8988T (cell line): Measurements from ENCODE around the gene MYL7.

Experiments
- DNase-seq: peaks from one replicate; pipeline ENCODE4 v3.0.0; 2011

The MYL7 gene

GRCh38 chr7:44110719-44111635 lies 30.2 kb downstream of the MYL7 start:
- DNase-seq: no peak

- no peak for DNase-seq
Measured at GRCh38 chr7:44109991-44110390, 31.1 kb downstream of the MYL7 start.

- peak; percentile 58 for DNase-seq
Measured at GRCh38 chr7:44108768-44109750, 32.1 kb downstream of the MYL7 start.

- DNase-seq: no peak
Measured at GRCh38 chr7:44107961-44108767, 33.0 kb downstream of the MYL7 start.

- no peak for DNase-seq
Measured at GRCh38 chr7:44107116-44107960, 33.8 kb downstream of the MYL7 start.

GRCh38 chr7:44106311-44107065 lies 34.6 kb downstream of the MYL7 start:
- no peak for DNase-seq

- no peak for DNase-seq
Measured at GRCh38 chr7:44105832-44106231, 35.3 kb downstream of the MYL7 start.

GRCh38 chr7:44104860-44105771 lies 36.0 kb downstream of the MYL7 start:
- DNase-seq: no peak

- DNase-seq: no peak
Measured at GRCh38 chr7:44103923-44104859, 36.9 kb downstream of the MYL7 start, which contains the start of gene AEBP1. AEBP1 (plus strand) TSS chr7:44104345; CDS start chr7:44104666, 321 bp downstream.

- DNase-seq: no peak
Measured at GRCh38 chr7:44103566-44103922, 37.6 kb downstream of the MYL7 start.

- no peak for DNase-seq
Measured at GRCh38 chr7:44102846-44103565, 38.1 kb downstream of the MYL7 start.

GRCh38 chr7:44101966-44102845 lies 38.9 kb downstream of the MYL7 start:
- no peak for DNase-seq

- no peak for DNase-seq
Measured at GRCh38 chr7:44101303-44101965, 39.7 kb downstream of the MYL7 start.

GRCh38 chr7:44100458-44101302 lies 40.5 kb downstream of the MYL7 start:
- DNase-seq: no peak

GRCh38 chr7:44099669-44100068 lies 41.5 kb downstream of the MYL7 start:
- no peak for DNase-seq
